H1 (cell line): Measurements from ENCODE around the gene NR2C2.

Experiments
- CHD2 ChIP-seq: IDR thresholded peaks from 2 replicates; pipeline ENCODE4 v1.6.1; 2012; ENCODE audit warnings: low read length, improper control_type of control experiment
- EZH2 ChIP-seq: fragments of 200-600 bp; sonication (generic); IDR thresholded peaks from 2 replicates; pipeline ENCODE4 v1.7.1; 2012; ENCODE audit warnings: low read depth, mild to moderate bottlenecking, moderate library complexity, low read length, inconsistent platforms; ENCODE audit not compliant: severe bottlenecking
- JUN ChIP-seq: IDR thresholded peaks from 2 replicates; pipeline ENCODE4 v1.6.1; 2011; ENCODE audit warnings: low read depth, mild to moderate bottlenecking, improper control_type of control experiment, low read length
- JUND ChIP-seq: IDR thresholded peaks from 2 replicates; pipeline ENCODE4 v1.6.1; 2011; ENCODE audit warnings: mild to moderate bottlenecking, improper control_type of control experiment, low read length
- NRF1 ChIP-seq: IDR thresholded peaks from 2 replicates; pipeline ENCODE4 v1.6.1; 2011; ENCODE audit warnings: mild to moderate bottlenecking, low read depth, low read length, improper control_type of control experiment
- PHF8 ChIP-seq: fragments of 200-600 bp; sonication (generic); conservative IDR thresholded peaks from 2 replicates; pipeline ENCODE4 v1.7.1; 2012; ENCODE audit warnings: low read depth, mild to moderate bottlenecking, inconsistent platforms, low read length, moderate library complexity
- POLR2A ChIP-seq, 2 experiments: IDR thresholded peaks; 1 replicate in 1 of 2; 2 replicates in 1 of 2; pipeline ENCODE4 v1.6.1; 2011; ENCODE audit warnings: low read depth in 2 of 2, low read length in 2 of 2, mild to moderate bottlenecking in 2 of 2; ENCODE audit errors: control extremely low read depth in 1 of 2
- POLR2AphosphoS5 ChIP-seq: IDR thresholded peaks from 2 replicates; pipeline ENCODE4 v1.6.1; 2011; ENCODE audit warnings: low read depth, low read length
- RAD21 ChIP-seq, 2 experiments: IDR thresholded peaks in 1 of 2; conservative IDR thresholded peaks in 1 of 2; 2 replicates each; pipeline ENCODE4 v1.6.1; 2011; ENCODE audit warnings: low read depth in 2 of 2, low read length in 2 of 2, improper control_type of control experiment in 1 of 2, inconsistent platforms in 1 of 2, mild to moderate bottlenecking in 1 of 2, moderate library complexity in 1 of 2
- RFX5 ChIP-seq: IDR thresholded peaks from 2 replicates; pipeline ENCODE4 v1.6.1; 2011; ENCODE audit warnings: low read depth, low read length, improper control_type of control experiment, borderline replicate concordance
- SP1 ChIP-seq: IDR thresholded peaks from 2 replicates; pipeline ENCODE4 v1.6.1; 2011; ENCODE audit warnings: low read depth, low read length
- TEAD4 ChIP-seq: IDR thresholded peaks from 2 replicates; pipeline ENCODE4 v1.6.1; 2012; ENCODE audit warnings: low read depth, low read length, inconsistent platforms, mixed read lengths
- TF ChIP-seq, protein P1 (sequence below), 3 experiments: IDR thresholded peaks; 1 replicate in 2 of 3; 2 replicates in 1 of 3; pipeline versions ENCODE4 v1.5.1 to v1.6.1; 2011; ENCODE audit warnings: low read length in 3 of 3, mild to moderate bottlenecking in 3 of 3, inconsistent platforms in 2 of 3, low read depth in 1 of 3, moderate library complexity in 1 of 3; ENCODE audit not compliant: insufficient read depth in 1 of 3; ENCODE audit errors: control extremely low read depth in 1 of 3
- TF ChIP-seq, protein P2 (sequence below): IDR thresholded peaks from 2 replicates; pipeline ENCODE4 v1.6.1; 2012; ENCODE audit warnings: inconsistent platforms

DNA sequence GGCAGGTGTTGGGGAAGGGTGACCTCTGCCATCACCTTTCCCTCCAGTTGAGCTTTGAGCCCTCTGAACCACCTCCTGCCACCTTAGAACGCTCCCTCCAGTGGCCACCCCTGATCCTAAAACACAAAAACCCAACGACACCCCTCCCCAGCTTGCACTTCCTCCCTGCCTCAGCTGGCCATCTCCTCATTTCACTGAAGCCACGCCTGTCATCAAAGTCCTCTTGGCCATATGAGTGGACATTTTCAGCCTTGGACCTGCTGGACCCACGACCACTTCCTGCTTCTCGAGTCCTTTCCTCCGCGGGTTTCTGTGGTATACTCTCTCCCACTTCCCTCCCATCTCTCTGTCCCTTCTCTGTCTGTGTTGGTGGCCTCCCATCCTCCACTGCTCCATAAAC lies 48.5 kb upstream of the NR2C2 start:
- TF ChIP-seq, protein P1, sequence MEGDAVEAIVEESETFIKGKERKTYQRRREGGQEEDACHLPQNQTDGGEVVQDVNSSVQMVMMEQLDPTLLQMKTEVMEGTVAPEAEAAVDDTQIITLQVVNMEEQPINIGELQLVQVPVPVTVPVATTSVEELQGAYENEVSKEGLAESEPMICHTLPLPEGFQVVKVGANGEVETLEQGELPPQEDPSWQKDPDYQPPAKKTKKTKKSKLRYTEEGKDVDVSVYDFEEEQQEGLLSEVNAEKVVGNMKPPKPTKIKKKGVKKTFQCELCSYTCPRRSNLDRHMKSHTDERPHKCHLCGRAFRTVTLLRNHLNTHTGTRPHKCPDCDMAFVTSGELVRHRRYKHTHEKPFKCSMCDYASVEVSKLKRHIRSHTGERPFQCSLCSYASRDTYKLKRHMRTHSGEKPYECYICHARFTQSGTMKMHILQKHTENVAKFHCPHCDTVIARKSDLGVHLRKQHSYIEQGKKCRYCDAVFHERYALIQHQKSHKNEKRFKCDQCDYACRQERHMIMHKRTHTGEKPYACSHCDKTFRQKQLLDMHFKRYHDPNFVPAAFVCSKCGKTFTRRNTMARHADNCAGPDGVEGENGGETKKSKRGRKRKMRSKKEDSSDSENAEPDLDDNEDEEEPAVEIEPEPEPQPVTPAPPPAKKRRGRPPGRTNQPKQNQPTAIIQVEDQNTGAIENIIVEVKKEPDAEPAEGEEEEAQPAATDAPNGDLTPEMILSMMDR (IDR thresholded peaks at IDR 0.05; ENCODE audit: control extremely low read depth in 1 of 3, insufficient read depth in 1 of 3, low read depth in 1 of 3, low read length in 3 of 3) = peak in 2 of 3 experiments; percentile 5 to 7; a peak in 3 of 4 replicates
- TF ChIP-seq JUN = no peak
- TF ChIP-seq RFX5 = no peak
- TF ChIP-seq CHD2 = no peak
- TF ChIP-seq, protein P2, sequence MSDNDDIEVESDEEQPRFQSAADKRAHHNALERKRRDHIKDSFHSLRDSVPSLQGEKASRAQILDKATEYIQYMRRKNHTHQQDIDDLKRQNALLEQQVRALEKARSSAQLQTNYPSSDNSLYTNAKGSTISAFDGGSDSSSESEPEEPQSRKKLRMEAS = no peak
- no peak for TF ChIP-seq NRF1
- TF ChIP-seq TEAD4 = no peak
- TF ChIP-seq SP1 = no peak
- TF ChIP-seq PHF8 = no peak
- no peak for TF ChIP-seq POLR2AphosphoS5
- no peak for TF ChIP-seq RAD21 (IDR thresholded peaks at IDR 0.05 in 1 of 2, conservative IDR thresholded peaks at IDR 0.05 in 1 of 2; ENCODE audit: low read depth in 2 of 2, low read length in 2 of 2)
- TF ChIP-seq POLR2A (IDR thresholded peaks at IDR 0.05; ENCODE audit: control extremely low read depth in 1 of 2, low read depth in 2 of 2, low read length in 2 of 2) = no peak
- no peak for TF ChIP-seq EZH2
- TF ChIP-seq JUND = no peak
